Measurements from ENCODE around the gene SGK2. TPM values are rescaled to one million over a fixed set of nuclear protein-coding genes. Genes with fewer than 3 reads are reported as not detected.
A peak's percentile ranks its signal among the peaks of the same experiment; 100 is the strongest.

Gene SGK2
- total and polyA plus RNA-seq, 2 of the 13 experiments (the other 11 are each of a cell fraction or from before 2014, with no cell fraction given), result 6.2 to 29.4 TPM

DNA sequence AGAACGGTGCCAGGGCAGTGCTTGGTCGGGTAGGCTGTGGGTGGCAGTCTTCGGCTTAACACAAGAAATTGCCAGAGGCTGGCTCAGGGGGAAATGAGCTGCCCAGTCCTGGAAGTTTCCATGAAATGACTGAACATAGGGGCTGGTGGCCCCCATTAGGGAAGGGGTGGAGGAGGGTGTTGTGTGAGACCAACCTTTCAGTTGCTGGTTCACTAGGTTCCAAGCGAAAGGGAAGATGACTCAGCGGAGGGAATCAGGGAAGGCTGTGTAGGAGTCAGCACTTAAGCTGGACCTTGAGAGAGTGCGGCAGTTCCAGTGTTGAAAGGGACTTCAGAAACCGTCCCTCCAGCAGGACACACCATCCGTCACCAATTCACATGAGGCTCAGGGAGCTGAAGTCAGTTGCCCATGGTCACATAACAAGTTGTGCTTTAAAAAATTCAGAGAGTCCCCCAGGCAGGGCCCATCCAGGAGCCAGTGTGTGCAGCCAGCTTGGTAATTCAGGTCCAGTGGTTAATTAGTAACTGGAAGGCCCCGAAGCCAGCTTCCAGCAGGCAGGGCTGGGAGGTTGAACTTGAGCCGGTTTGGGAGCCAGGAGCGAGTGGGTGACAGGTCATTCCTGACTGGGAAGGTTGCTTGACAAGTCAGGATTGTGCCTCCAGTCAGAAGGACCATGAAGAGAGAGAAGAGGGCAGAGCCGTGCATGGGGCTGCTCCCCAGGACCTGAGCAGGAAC is at the start of gene SGK2 (continued):
- peak; percentile 56; the same call in 1 of the 2 replicates for TF ChIP-seq ZNF232 (CRISPR knock-in tag; IDR thresholded peaks at IDR 0.05; ENCODE audit: borderline replicate concordance)
- TF ChIP-seq NR2F2 (IDR thresholded peaks at IDR 0.05; ENCODE audit: borderline replicate concordance, low read depth), result peak; percentile 44; the same call in 1 of the 2 replicates
- peak; percentile 64; the same call in 1 of the 2 replicates for TF ChIP-seq ZNF572 (CRISPR knock-in tag; IDR thresholded peaks at IDR 0.05)
- TF ChIP-seq ZNF552 (CRISPR knock-in tag; IDR thresholded peaks at IDR 0.05; ENCODE audit: borderline replicate concordance), result 0 out of 2 replicates have a peak, but pooled peaks have one; percentile 13
- TF ChIP-seq PHF20 (CRISPR knock-in tag; IDR thresholded peaks at IDR 0.05), result peak; percentile 78
- TF ChIP-seq ZNF839 (CRISPR knock-in tag; IDR thresholded peaks at IDR 0.05; ENCODE audit: borderline replicate concordance), result no peak
- TF ChIP-seq, protein P1, sequence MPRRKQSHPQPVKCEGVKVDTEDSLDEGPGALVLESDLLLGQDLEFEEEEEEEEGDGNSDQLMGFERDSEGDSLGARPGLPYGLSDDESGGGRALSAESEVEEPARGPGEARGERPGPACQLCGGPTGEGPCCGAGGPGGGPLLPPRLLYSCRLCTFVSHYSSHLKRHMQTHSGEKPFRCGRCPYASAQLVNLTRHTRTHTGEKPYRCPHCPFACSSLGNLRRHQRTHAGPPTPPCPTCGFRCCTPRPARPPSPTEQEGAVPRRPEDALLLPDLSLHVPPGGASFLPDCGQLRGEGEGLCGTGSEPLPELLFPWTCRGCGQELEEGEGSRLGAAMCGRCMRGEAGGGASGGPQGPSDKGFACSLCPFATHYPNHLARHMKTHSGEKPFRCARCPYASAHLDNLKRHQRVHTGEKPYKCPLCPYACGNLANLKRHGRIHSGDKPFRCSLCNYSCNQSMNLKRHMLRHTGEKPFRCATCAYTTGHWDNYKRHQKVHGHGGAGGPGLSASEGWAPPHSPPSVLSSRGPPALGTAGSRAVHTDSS (CRISPR knock-in tag; conservative IDR thresholded peaks at IDR 0.05), result no peak
- TF ChIP-seq ZNF318 (CRISPR knock-in tag; IDR thresholded peaks at IDR 0.05), result no peak
- no peak for TF ChIP-seq ATF1 (CRISPR knock-in tag; IDR thresholded peaks at IDR 0.05)
- peak; percentile 17; the same call in 1 of the 2 replicates for TF ChIP-seq ZFP1 (CRISPR knock-in tag; IDR thresholded peaks at IDR 0.05)
- peak; percentile 79; the same call in 1 of the 2 replicates for TF ChIP-seq IRF2 (CRISPR knock-in tag; IDR thresholded peaks at IDR 0.05)
- no peak for TF ChIP-seq ZNF20 (CRISPR knock-in tag; IDR thresholded peaks at IDR 0.05)
- TF ChIP-seq ZNF775 (CRISPR knock-in tag; IDR thresholded peaks at IDR 0.05; ENCODE audit: borderline replicate concordance), result no peak; the same call in 1 of the 2 replicates
- TF ChIP-seq ZFP37 (CRISPR knock-in tag; IDR thresholded peaks at IDR 0.05; ENCODE audit: borderline replicate concordance), result 0 out of 2 replicates have a peak, but pooled peaks have one; percentile 87
- TF ChIP-seq MZF1 (CRISPR knock-in tag; IDR thresholded peaks at IDR 0.05; ENCODE audit: borderline replicate concordance), result 0 out of 2 replicates have a peak, but pooled peaks have one; percentile 48
- no peak for TF ChIP-seq HOXA7 (CRISPR knock-in tag; IDR thresholded peaks at IDR 0.05)
- TF ChIP-seq ZNF3 (CRISPR knock-in tag; IDR thresholded peaks at IDR 0.05), result no peak
- TF ChIP-seq GLI4 (CRISPR knock-in tag; IDR thresholded peaks at IDR 0.05; ENCODE audit: borderline replicate concordance), result peak; percentile 71; the same call in 1 of the 2 replicates
- TF ChIP-seq ZNF136 (CRISPR knock-in tag; IDR thresholded peaks at IDR 0.05; ENCODE audit: low read depth), result peak; percentile 89; the same call in 1 of the 2 replicates
- peak; percentile 69; the same call in 1 of the 2 replicates for TF ChIP-seq PITX1 (CRISPR knock-in tag; IDR thresholded peaks at IDR 0.05)
- peak; percentile 80; the same call in 1 of the 2 replicates for TF ChIP-seq SAFB2 (CRISPR knock-in tag; IDR thresholded peaks at IDR 0.05; ENCODE audit: borderline replicate concordance, low read depth)

All from HepG2 (cell line).